Vagina (tissue), 2 donors: ENCODE results near the gene CCNL1.
"Not testable (repeated sequence)": the region's sequence is repeated elsewhere in the genome, so short reads cannot be mapped to it uniquely, and the experiment has no call there.

Experiments used
- POLR2A ChIP-seq, 2 donors: fragments of 450-650 bp; IDR thresholded peaks; one replicate each; pipeline ENCODE4 v1.6.1; 2017; ENCODE audit warnings: antibody characterized with exemption in 2 of 2, mild to moderate bottlenecking in 2 of 2, moderate library complexity in 2 of 2
- POLR2AphosphoS5 ChIP-seq, 2 donors: sonication (generic); formaldehyde crosslinking; IDR thresholded peaks; one replicate each; pipeline ENCODE4 v1.9.0; 2017; ENCODE audit warnings: antibody characterized with exemption in 2 of 2, mild to moderate bottlenecking in 2 of 2, low read depth in 1 of 2; ENCODE audit not compliant: insufficient read depth in 1 of 2
- TF ChIP-seq, protein P1 (sequence below), 3 experiments: fragments of 450-650 bp in 2 of 3; fragments of 200-600 bp in 1 of 3; sonication (generic) in 1 of 3; IDR thresholded peaks; one replicate each; pipeline ENCODE4 v1.5.1; 2017 to 2019; ENCODE audit warnings: antibody characterized with exemption in 3 of 3, mild to moderate bottlenecking in 2 of 3, moderate library complexity in 2 of 3

- not testable (repeated sequence) for TF ChIP-seq POLR2AphosphoS5 (IDR thresholded peaks at IDR 0.05; ENCODE audit: insufficient read depth in 1 of 2, low read depth in 1 of 2); POLR2A (IDR thresholded peaks at IDR 0.05)
- TF ChIP-seq, protein P1, sequence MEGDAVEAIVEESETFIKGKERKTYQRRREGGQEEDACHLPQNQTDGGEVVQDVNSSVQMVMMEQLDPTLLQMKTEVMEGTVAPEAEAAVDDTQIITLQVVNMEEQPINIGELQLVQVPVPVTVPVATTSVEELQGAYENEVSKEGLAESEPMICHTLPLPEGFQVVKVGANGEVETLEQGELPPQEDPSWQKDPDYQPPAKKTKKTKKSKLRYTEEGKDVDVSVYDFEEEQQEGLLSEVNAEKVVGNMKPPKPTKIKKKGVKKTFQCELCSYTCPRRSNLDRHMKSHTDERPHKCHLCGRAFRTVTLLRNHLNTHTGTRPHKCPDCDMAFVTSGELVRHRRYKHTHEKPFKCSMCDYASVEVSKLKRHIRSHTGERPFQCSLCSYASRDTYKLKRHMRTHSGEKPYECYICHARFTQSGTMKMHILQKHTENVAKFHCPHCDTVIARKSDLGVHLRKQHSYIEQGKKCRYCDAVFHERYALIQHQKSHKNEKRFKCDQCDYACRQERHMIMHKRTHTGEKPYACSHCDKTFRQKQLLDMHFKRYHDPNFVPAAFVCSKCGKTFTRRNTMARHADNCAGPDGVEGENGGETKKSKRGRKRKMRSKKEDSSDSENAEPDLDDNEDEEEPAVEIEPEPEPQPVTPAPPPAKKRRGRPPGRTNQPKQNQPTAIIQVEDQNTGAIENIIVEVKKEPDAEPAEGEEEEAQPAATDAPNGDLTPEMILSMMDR (IDR thresholded peaks at IDR 0.05), result not testable (repeated sequence)
Measured at GRCh38 chr3:157162620-157163019, 2.7 kb upstream of the CCNL1 start.
